Suprapubic skin (tissue), 4 donors: Measurements from ENCODE around the gene STUM. TPM values are rescaled to one million over a fixed set of nuclear protein-coding genes. Genes with fewer than 3 reads are reported as not detected.

Experiments
- DNase-seq, 2 donors: peaks; one replicate each; pipeline ENCODE4 v3.0.0-alpha.2; 2019; ENCODE audit warnings: low spot score in 2 of 2
- H3K27ac ChIP-seq: fragments of 200-600 bp; sonication (generic); one replicate; pipeline ENCODE4 v1.5.1; 2019
- H3K27me3 ChIP-seq: fragments of 200-600 bp; sonication (generic); one replicate; pipeline ENCODE4 v1.5.1; 2019
- H3K36me3 ChIP-seq: fragments of 200-600 bp; sonication (generic); one replicate; pipeline ENCODE4 v1.5.1; 2019
- H3K4me1 ChIP-seq: fragments of 200-600 bp; sonication (generic); one replicate; pipeline ENCODE4 v1.5.1; 2019
- H3K4me3 ChIP-seq: fragments of 200-600 bp; sonication (generic); one replicate; pipeline ENCODE4 v1.5.1; 2019; ENCODE audit warnings: mild to moderate bottlenecking
- H3K9me3 ChIP-seq: fragments of 200-600 bp; sonication (generic); one replicate; pipeline ENCODE4 v1.5.1; 2019
- CTCF ChIP-seq, 2 donors: fragments of 200-600 bp in 1 of 2; fragments of 450-650 bp in 1 of 2; sonication (generic) in 1 of 2; IDR thresholded peaks; one replicate each; pipeline ENCODE4 v1.5.1; 2016 to 2019; ENCODE audit warnings: antibody characterized with exemption in 2 of 2, mild to moderate bottlenecking in 1 of 2, moderate library complexity in 1 of 2
- EP300 ChIP-seq: sonication (generic); formaldehyde crosslinking; IDR thresholded peaks from one replicate; pipeline ENCODE4 v1.6.1; 2017; ENCODE audit warnings: antibody characterized with exemption
- POLR2A ChIP-seq, 2 donors: fragments of 450-650 bp; IDR thresholded peaks; one replicate each; pipeline ENCODE4 v1.6.1; 2017; ENCODE audit warnings: antibody characterized with exemption in 2 of 2, mild to moderate bottlenecking in 2 of 2, moderate library complexity in 2 of 2
- POLR2AphosphoS5 ChIP-seq, 3 donors: sonication (generic); formaldehyde crosslinking; IDR thresholded peaks; one replicate each; pipeline ENCODE4 v1.6.1; 2017; ENCODE audit warnings: antibody characterized with exemption in 3 of 3
- WGBS: methylation state at CpG from one replicate; pipeline ENCODE4 v1.1.5; 2018; 5-methylcytosine and 5-hydroxymethylcytosine counted together
- total RNA-seq, 4 donors: library from RNA; depleted of rRNA; stranded (reverse); fragments of >200 nt; gene quantifications; one replicate each; pipeline ENCODE4 v1.1.0, GENCODE V29; 2016

STUM gene
- total RNA-seq, 4 donors from 2014 or later: 1.6 to 5.9 (median 2.0) TPM

- TF ChIP-seq EP300 (no peak), POLR2A (IDR thresholded peaks at IDR 0.05) (no peak), POLR2AphosphoS5 (IDR thresholded peaks at IDR 0.05) (no peak), CTCF (IDR thresholded peaks at IDR 0.05) (no peak)
- no peak overlapping the region for H3K4me3 ChIP-seq
- peak in 1 of 2 donors; percentile 78 for DNase-seq
Observed at GRCh38 chr1:226657895-226658545, 109.5 kb downstream of the STUM start.

GRCh38 chr1:226658546-226659125, 110.1 kb downstream of the STUM start:
- Histone ChIP-seq H3K4me3 (no peak overlapping the region), H3K36me3 (no peaks in the 10 kb centered on the region), H3K27me3 (no peaks in the 10 kb centered on the region), H3K9me3 (no peaks in the 10 kb centered on the region), H3K4me1 (peaks cover 99% of the 10 kb centered on the region), H3K27ac (peak overlapping the region; percentile 88)
- DNase-seq: no peak
- TF ChIP-seq POLR2A (IDR thresholded peaks at IDR 0.05) (no peak), CTCF (IDR thresholded peaks at IDR 0.05) (no peak), EP300 (no peak), POLR2AphosphoS5 (IDR thresholded peaks at IDR 0.05) (no peak)
- 64% methylated on average over 21 of the region's 22 CpGs for WGBS

More at GRCh38 chr1:226657895-226658545, 109.5 kb downstream of the STUM start:
- Histone ChIP-seq H3K27me3 (no peaks in the 10 kb centered on the region), H3K9me3 (no peaks in the 10 kb centered on the region), H3K36me3 (no peaks in the 10 kb centered on the region), H3K27ac (peak overlapping the region; percentile 88), H3K4me1 (peaks cover 94% of the 10 kb centered on the region)
- WGBS: 46% methylated on average over 10 of the region's 10 CpGs

Other genes starting within 250 kb of the STUM start
- gene LIN9, start 239.6 kb upstream of the STUM start, total RNA-seq: 1 to 10 TPM; 3.6 to 5.9 (median 4.4) TPM
- gene PARP1, start 140.7 kb upstream of the STUM start, total RNA-seq: 10 to 100 TPM; 55.7 to 70.0 (median 60.6) TPM
- gene ITPKB, start 190.5 kb downstream of the STUM start, total RNA-seq: 10 to 100 TPM; 31.0 to 39.0 (median 35.3) TPM